Endometrium (tissue), 2 donors: ENCODE data around the gene RBM20.

Source experiments
- FAIRE-seq: peaks from 2 replicates; lab custom pipeline; 2012; peaks lifted over from hg19 to GRCh38; lab: Jason Lieb, UNC
- donor health status: control.
- donor health status: control.

The RBM20 gene

GRCh38 chr10:110739811-110740271, 95.7 kb downstream of the RBM20 start:
- FAIRE-seq: no peak

GRCh38 chr10:110742801-110743200, 98.7 kb downstream of the RBM20 start:
- no peak for FAIRE-seq

GRCh38 chr10:110744782-110745181, 100.6 kb downstream of the RBM20 start:
- FAIRE-seq: no peak

DNA sequence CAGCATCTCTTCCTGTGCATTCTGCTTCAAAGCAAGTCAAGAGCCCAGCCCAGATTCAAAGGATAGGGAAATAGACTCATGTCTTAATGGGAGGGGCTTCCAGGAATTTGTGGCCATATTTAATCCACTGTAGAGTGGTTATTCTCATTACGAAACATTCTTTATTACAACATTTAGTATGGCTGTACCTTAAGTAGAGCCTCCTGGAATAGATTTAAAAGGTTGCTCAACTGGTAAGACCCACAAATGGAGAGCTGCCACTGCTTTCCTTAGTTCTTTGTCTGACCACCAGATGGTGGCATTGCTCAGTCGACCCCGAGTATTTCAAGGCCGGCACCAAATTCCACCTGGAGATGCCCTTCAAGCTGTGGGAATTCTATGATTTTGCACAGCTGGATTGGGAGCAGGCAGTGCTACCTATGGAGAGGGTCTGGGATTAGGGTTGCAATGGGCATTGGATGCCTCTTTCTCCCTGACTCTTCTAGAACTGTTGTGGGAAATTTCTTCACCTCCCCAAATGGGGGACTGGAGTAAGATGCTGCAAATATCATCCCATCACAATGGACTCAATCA, 102.2 kb downstream of the RBM20 start:
- peak; percentile 46 for FAIRE-seq

GRCh38 chr10:110746969-110747608, 103.0 kb downstream of the RBM20 start:
- no peak for FAIRE-seq

GRCh38 chr10:110747609-110748464, 103.7 kb downstream of the RBM20 start:
- FAIRE-seq: peak; percentile 61

DNA sequence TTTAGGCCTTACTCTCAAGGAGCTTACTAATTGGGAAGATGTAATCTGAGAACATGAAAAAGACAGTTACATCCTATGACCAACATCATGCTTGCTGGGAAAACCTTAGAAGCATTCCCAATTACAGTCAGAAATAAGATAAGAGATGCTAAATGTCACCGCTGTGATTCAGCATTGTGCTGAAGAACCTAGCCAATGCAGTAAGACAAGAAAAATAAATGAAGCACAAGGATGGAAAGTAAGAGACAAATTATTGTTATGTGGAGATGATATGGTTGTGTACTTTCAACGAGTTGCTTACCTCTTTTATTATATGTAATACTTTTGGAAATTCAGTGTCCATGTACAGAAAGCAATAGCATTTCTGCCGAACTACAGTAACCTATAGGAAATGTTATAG, 104.8 kb downstream of the RBM20 start:
- FAIRE-seq: no peak

GRCh38 chr10:110750931-110751330, 106.8 kb downstream of the RBM20 start:
- no peak for FAIRE-seq

GRCh38 chr10:110751850-110752249, 107.7 kb downstream of the RBM20 start:
- no peak for FAIRE-seq

- FAIRE-seq: no peak
Measured at GRCh38 chr10:110753462-110753861, 109.3 kb downstream of the RBM20 start.

- peak; percentile 98 for FAIRE-seq
Measured at GRCh38 chr10:110754375-110755105, 110.4 kb downstream of the RBM20 start.

DNA sequence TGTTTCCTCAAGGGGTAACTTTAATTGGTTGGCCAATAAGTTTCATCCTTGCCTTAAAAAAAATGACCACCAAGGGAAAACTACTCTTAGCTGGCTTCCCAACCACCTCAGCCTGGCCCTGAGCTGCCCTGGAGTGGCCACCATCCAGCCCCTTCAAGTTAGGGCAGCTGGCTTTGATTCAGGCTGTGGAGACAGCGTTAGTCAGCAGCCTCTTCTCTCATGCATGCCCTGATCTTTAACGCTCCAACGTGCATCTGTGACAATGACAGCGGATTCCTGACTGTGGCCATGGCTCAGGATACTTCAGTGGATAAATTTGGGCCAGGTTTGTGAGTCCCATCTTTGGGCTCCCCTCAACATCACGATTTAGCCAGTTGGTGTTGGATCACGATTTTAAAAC, 111.6 kb downstream of the RBM20 start:
- no peak for FAIRE-seq

DNA sequence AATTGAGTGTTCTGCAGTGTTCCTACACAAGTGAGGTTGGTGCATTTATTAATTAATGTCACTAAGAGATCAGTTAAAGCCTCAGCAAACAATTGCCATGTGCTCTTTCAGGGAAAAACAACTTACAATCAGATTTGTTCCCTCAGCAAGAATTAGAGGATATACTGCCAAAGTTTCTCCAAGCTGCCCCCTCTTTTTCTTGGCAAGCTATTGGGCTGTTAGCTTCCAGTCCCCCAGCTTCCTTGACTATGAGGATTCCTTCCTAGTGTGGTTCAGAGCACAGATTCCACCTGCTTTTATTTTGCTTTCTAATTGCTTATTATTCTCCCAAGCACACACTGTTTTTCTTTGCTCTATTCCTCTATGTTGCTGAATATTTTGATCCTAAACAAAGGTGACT, 112.7 kb downstream of the RBM20 start:
- FAIRE-seq: no peak

GRCh38 chr10:110757586-110757985, 113.5 kb downstream of the RBM20 start:
- FAIRE-seq: no peak

GRCh38 chr10:110758128-110758765, 114.1 kb downstream of the RBM20 start:
- FAIRE-seq: no peak

- peak; percentile 41 for FAIRE-seq
Measured at GRCh38 chr10:110758898-110759297, 114.8 kb downstream of the RBM20 start.

- no peak for FAIRE-seq
Measured at GRCh38 chr10:110759523-110759922, 115.4 kb downstream of the RBM20 start.

- no peak for FAIRE-seq
Measured at GRCh38 chr10:110762109-110762848, 118.1 kb downstream of the RBM20 start.

GRCh38 chr10:110762849-110763211, 118.7 kb downstream of the RBM20 start:
- FAIRE-seq: no peak

DNA sequence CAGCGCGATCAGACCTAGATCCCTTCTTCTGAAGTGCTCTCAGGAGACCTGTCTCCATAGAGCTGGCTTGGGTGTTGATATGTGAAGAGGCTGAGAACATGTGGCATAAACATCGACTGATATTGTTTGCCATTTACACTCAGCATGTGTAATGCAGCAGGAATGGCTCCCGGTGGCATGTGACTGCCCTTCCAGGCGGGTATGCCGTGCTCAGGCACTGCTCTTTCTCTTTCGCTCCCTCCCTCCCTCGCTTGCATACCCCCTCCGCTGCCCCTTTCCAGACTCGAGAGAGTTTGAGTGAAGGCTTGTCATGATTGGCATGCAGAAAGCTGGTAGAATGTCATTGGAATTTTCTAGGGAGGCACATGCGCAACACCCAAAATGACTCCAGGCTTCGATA, 120.2 kb downstream of the RBM20 start:
- no peak for FAIRE-seq

GRCh38 chr10:110764793-110765512, 120.8 kb downstream of the RBM20 start:
- no peak for FAIRE-seq
